HG03439 (cell line): ENCODE data around the gene EFTUD2.
"Not testable (repeated sequence)": the region's sequence is repeated elsewhere in the genome, so short reads cannot be mapped to it uniquely, and the experiment has no call there.

Source experiments
- ATAC-seq: cut with Tn5 transposase; IDR thresholded peaks from one replicate; pipeline ENCODE4 v1.9.1; 2021; ENCODE audit warnings: mild to moderate bottlenecking, moderate library complexity; ENCODE audit not compliant: unreplicated experiment

EFTUD2 gene

DNA sequence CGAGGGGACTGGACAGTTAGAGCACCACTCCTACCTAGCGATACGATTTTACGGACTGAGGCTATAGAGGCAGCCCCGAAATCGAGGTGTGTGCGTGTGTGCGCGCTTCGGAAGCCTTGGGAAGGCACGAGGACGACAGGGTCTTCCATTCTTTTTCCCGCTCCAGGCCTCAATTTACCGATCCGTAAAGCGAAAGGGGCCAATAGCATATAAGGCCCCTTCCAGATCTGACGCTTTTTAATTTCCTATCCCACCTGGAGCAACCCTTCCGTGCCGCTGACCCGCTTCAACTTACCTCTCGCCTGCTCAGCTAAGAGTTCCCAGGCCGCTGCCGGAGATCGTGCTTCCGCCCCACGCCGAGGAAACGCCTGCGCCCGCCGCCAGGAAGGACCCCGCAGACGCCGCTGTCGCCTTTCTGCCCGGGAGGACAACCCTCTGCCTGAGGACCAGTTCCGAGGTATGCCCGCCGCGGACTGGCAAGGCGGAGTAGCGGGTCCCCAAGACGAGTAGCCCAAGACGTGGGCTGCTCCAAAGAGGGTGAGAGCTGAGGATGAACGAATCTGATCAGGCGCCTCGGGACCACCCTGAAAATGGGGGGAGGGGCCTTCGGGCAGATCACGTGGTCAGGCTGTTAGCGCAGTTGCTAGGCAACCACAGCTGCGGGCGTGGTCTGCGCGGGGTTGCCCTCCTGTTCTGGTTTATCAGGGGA is at the start of gene EFTUD2:
TSS of gene EFTUD2 (minus strand) at position 372 of the 709 bp plus-strand sequence. CDS start 4,924 bp downstream, outside the sequence.
- ATAC-seq = peak; percentile 74

DNA sequence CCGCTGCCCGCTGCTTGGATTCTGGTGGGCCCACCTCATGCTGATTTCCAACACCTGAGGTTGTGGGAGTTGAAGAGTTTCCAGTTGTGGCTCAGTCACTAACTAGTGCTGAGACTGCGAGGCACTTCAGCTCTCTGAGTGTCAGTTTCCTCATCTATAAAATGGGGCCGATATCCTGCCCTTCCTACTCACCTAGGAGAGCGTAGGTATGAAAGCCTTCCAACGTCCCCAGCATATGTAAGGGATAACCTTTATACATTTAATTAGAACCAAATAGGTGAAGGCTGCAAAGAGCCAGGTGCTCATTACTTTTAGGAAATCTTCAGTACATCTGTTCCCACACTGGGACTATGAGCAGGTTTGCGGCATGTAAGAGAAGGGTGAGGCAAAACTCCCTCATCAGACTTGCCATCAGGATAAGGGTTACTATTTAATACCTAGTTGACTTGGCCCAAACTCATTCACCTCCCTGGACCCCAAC is 49.1 kb upstream of the EFTUD2 start:
- no peak for ATAC-seq

DNA sequence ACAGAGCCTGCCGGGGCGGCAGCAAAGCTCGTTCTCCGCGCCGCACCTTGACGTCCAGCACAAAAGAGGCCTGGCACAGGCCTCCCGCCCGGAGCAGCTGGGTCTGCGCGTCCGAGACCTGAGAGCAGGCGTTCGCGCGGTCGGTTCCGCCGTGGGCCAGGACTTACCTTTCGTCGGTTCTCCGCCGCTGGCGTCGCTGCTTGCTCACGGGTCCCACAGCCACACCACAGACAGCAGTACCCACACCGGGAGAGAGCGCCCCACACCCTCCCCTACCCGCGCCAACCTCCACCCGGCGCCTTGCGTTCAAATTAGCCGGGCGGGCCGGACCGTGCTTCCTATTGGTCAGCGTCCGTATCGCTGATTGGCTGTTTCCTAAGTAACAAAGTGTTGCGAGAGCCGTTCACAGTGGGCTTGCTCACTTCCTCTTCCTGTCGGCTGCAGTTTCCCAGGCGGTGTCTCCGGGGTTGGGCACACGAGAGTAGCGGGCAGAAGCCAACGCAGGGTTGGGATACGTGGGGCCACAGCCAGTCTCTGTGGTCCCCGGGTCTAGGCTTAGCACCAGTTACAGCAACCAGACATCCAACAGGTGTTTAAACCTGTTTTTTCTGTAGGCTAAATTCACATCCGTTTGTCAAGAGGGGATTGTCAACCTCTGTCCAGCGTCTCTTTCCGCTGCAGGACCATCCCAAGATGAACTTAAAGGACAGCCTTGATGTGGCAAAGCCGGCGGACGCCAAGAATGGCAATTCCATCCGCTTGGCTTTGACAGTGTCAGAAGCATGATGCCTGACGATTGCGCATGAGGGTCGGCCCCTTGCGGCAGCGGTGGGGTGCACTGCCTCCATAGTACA is 48.4 kb upstream of the EFTUD2 start, which contains the start of gene KIF18B:
TSS of gene KIF18B (minus strand) at position 313 of the 854 bp plus-strand sequence. CDS start 11,429 bp downstream, outside the sequence.
- peak; percentile 96 for ATAC-seq

DNA sequence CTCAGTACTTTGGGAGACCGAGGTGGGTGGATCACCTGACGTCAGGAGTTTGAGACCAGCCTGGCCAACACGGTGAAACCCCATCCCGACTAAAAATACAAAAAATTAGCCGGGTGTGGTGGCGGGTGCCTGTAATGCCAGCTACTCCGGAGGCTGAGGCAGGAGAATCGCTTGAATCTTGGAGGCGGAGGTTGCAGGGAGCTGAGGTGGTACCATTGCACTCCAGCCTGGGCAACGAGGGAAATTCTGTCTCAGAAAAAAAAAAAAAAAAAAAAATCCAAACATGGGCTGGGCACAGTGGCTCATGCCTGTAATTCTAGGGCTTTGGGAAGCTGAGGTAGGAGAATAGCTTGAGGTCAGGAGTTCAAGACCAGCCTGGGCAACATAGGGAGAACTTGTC is 46.4 kb upstream of the EFTUD2 start:
- ATAC-seq = not testable (repeated sequence)

DNA sequence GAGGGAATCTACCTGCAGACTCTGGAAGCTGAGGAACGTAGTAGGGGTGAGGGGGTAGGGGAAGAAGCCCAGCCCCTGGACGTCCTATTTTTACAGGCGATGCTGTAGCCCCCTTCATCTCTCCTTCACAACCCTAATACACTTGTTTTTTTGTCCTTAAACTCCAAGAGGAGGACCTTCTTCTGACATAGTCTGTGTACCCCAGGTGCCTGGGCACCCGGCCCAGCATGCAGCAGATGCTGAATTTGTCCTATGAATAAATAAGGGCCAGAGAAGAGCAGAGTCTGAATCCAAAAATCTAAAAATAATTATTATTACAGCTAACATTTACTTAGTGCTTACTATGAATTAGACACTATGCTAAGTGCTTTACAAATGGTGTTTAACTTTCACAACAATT is 43.2 kb upstream of the EFTUD2 start:
- no peak for ATAC-seq

DNA sequence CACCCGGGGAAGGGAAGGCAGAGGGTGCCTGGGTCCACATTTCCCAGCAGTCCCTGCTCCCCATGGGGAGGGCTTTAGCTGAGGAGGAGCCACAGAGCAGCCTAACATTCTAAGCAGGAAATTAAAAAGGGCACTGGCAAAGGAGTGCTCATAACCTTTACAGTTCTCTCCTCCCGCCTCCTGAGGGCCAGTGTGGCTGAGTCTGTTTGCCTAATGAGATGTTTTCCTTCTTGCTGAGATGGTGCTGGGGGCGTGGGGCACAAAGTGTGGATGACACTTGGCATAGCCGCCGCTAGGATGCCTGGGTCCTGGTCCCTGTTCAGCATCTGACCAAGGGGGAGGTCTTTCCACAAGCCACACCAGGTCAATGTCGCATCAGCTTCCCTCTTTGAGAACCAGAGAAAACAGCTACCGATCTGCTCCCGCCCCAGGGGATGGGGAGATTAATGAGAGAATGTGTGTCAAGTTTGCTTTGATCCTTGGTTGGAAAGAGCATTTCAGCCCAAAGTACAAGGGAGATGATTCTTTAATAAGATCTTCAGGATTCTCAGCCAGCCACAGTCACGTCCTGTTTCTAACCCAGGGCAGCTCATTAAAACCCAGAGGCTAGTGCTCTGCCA is 42.6 kb upstream of the EFTUD2 start:
- no peak for ATAC-seq

DNA sequence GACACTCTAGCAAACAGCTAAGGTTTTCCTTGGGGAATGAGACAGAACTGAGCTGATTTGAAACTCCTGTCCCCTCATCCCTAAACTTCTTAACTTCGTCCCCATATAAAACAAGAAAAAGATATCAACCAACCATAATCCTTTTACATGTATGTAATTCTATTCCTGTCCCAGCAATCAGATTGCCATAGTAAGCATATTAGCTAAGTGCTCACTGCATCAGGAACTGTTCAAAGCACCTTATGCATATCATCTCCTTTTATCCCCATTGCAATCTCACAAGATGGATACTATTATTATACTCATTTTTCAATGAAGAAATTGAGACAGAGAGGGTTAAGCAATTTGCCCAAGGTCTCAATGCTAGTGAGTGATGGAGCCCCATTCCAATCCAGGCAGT is 41.5 kb upstream of the EFTUD2 start:
- ATAC-seq = no peak

DNA sequence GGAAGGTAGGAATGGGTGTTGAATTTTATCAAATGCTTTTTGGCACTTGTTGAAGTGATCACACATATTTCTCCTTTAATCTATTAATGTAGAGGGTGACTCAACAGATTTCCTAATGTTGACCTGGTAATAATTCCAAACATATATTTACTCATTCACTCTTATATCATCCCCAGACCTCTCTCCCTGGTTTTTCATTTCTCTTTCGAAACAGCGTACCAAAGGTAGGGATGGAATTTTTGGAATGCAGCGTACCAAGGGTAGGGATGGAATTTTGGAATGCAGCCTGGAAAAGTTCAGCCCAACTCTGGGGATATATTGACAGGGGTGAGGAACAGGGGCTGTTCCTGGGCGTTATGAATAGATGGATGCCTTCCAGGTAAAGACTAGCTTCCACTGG is 41.1 kb upstream of the EFTUD2 start:
- no peak for ATAC-seq

DNA sequence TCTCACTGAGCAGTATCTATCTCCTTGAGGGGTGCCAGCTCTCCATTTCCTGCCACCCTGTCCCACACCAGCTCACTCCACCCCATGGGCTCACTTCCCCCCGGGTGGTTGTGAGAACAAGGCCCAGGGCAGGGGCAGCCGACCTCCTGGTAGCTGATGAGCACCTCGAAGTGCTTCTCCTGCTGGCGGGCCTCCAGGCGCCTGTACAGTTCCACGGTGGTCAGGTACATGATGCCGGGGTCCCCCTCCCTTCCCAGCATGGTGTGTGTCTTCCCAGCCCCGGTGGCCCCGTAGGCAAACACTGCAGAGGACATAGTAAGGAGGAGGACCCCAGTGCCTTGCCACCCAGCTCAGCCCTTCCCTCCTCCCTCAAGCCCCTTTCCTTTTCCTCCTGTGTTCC is 35.9 kb upstream of the EFTUD2 start:
- no peak for ATAC-seq

DNA sequence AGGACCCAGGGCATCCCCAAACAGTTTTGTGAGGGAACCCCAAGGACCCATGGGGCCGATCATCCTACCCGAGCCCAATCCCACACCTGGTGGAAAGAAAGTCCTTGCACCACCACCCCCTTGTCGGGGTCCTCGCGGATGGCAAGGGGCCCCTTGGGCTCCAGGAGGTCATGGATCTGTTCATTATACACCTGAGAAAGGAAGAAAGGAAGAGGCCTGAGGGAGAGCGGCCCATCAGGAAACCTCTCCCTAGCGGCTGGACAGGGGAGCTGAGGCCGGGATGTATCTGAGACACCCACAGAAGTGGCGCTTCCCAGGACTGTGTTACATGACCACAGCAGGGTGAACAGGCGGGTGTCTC is 35.5 kb upstream of the EFTUD2 start:
- no peak for ATAC-seq

DNA sequence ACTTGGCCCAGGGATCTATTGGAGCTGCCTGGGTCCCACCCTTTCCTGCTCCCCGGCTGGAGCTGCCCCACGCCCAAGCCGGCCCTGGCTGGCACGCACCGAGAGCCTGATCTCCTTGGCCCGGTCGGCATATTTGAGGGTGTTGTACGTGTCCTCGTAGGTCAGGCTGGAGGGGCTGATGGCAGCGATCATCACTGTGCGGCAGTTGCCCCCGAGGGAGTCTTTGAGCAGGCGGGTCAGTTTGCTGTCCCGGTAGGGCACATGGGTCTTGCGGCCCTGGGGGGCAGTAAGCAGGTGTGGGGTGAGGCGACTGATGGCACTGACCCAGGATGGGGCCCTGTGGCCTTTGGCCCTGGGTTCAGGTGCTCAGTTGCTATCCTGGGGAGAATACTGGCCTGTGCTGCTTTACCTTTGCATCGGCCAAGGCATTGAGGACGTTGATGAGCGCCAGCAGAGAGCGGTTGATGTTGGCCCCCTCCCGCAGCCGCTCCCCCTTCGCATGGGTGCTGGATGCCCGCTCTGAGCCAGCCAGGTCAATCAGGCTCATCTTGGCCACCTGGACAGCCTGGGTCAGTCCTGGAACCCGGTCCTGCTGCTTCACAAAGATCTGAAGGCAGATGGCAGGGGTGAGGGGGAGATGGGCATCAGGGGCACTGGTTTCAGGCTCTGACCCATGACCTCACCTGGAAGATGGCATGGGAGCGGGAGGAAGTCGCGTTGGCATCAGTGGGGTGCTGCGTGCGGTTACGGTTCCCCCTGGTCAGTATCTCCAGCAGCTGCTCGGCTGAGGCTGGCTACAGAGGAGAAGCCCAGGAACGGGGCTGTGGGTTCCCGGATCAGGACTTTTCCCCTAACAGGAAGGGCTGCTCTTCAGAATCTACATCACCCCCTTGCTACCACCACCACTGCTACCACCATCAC is 34.8 kb upstream of the EFTUD2 start:
- ATAC-seq = no peak

DNA sequence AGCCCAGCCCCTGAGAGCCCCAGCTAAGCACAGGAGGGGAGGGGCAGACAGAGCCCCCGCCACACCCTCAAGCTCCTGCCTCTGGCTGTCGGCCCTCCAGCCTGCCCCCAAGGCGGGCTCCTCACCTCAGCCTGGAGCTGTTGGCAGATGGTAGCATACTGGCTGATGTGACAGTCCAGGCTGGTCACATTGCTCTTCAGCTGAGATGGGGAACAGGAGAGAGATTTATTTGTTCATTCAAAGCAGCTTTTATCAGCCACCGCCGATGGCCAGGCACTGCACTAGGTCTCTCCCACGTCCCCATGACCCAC is 33.5 kb upstream of the EFTUD2 start:
- no peak for ATAC-seq

DNA sequence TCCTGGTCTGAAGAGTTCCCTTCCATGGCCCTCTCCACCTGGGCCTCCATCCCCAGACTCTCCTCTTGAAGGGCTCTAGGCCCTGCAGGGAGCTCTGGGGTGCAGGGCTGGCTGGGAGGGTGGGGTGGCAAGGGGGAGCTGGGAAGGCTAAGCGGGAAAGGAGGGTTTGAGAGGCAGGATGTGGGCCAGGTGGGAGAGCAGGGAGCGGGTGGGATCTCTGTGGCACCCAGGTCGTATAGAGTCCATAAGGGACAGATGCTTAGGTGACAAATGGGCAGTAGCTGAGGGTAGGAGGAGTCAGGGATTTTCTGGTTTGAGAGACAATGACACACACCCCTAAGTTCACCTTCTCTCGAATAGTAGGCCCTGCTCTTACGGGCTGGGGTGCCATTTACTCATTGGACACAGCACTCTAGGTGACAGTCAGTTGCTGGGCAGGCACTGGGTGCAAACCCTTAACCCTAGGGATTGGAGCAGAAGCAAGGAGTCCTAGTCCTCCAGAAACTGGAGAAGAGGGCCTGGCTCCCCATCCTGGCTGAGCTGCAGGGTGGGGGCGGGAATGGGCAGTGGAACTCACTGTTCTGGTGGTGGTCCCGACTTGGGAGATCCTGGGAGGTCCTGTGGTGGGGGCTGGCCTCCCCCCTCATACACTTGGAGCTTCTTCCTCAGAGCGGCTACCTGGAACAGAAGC is 33.0 kb upstream of the EFTUD2 start:
- no peak for ATAC-seq

DNA sequence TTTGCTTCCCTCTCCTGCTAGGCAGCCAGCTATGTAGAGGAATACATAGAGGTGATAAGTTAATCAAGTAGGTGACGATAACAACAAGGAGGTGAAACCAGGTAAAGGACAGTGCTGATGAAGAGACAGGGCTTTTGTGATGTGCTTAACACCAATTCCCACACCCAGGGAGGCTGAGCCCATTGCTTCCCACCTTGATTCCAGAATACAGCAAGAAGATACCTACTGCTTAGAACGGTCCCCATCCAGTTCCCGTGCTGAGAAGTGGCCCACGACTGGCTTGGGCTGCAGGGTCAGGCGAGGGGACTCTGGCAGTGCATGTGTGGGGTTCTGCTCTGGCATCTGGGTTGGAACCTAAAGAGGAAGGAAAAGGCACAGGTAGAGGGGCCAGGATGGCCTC is 32.1 kb upstream of the EFTUD2 start:
- ATAC-seq = no peak

DNA sequence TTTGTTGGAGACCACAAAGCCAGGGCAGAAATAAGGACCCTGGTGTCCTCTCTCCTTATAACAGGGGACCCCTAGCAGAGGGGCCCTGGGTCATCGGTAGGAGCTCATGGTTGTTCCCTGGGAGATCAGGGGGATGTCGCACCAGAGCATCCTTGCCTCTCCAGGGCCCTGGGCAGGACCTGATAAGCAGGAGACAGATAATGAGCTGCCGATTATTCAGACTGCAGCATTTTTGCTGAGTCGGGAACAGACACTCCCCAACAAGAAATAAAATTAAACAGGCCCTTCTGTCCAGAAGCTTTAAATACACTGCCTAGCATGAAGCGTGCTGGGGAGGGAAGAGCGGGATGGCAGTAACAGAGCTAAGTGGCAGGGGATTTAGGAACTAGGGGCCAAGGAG is 31.4 kb upstream of the EFTUD2 start:
- no peak for ATAC-seq

DNA sequence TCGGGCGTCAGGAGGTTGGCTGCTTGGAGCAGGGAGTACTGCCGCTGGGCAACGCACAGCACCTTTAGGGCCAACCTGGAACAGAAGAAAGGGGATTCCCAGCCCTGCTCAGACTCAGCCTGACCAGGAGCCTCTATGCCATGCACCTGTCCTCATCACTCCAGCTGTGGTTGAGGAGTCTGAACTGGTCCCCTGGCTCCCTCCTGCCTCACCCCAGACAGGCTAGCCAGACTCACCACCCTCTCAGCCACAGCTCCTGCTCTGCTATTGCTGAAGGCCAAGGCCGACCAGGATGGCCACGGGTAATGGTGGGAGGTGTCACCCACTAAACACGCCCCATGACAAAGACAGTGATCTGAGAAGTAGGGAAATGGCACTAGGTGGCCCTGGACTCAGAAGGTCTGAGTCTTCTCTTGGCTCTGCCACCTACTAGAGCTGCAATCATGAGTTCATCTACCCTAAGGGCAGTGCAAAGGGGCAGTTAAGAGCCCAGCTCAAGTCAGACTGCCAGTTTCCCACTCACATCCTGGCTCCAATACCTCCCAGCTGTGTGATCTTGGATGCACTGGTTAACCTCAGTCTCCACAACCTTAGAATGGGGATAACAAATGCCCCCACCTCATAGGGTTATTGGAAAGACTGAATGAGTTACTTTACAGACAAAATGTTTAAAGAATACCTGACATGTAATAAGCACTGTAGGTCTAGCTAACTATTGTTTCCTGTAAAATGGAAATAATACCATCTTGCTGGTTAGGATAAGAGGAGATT is 29.9 kb upstream of the EFTUD2 start:
- no peak for ATAC-seq

DNA sequence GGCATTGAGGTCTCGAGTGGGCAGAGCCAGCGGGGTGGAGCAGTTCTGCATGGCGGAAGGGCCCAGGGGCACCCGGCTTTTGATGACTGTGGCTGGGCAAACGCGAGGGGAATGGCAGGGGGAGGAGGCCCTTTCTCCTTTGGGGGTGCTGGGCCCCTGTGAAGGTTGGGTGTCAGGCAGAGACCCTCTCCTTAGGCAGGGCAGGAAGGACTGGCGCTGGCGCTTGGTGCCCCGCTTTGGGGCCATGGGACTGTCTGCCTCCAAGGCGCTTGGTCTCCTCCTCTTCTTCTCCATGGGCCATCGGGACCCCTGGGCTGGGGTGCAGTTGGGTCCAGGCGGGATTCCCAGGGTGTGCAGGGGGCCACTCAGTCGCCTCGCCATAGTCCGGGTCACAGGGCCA is 28.9 kb upstream of the EFTUD2 start:
- ATAC-seq = no peak

DNA sequence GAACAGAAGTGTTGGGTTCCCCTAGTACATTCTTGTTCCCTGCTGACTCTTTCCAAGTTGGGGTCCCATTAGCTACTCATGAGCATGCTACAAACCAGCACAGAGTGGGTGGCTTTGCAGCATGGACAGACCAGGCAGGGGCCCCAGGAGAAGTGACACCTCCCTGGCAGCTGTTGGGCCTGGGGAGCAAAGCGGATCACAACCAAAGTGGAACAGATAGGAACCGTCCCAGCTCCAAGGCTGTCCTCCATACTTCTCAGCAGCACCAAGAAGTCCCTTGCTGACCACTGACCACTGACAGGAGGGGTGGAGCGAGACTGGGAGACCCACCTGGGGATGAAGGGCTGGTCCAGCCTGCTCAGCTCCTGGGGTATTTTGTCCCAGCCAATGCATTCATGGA is 28.5 kb upstream of the EFTUD2 start:
- no peak for ATAC-seq

DNA sequence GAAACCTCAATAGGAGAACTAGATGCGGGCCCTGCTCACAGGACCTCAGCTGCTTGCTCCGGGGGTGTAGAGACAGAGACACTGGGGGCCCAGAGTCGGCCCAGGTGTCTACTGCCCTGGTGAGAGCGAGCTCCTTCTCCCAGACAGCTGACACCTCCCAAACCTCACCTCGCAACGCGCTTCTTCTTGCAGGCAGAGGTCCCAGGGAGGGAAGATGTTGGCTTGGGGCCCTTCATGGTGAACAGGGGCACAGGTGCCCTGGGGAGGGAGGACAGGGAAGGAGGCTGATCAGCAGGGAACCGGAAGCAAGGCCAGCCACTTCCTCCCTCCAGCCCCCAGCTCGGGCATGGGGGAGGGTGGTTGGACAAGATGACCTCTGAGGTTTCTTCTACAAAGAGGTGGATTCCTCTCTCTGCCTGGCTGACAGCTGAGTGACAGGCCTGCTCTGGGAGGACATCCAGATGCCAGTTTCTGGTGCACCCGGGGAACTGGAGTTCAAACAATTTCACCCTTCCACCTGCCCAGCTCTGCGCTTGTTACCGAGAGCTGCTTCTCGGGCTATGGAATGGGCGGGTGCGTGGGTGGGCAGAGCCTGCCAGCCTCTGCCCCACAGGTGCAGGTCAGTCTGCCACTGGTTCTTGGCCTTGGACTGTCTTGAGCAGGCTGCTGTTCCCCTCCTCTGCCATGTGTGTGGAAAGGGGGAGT is 27.7 kb upstream of the EFTUD2 start:
- no peak for ATAC-seq
